ENCODE results near the gene SOD1.
"Not testable (repeated sequence)": the region's sequence is repeated elsewhere in the genome, so short reads cannot be mapped to it uniquely, and the experiment has no call there.

The SOD1 gene

GRCh38 chr21:31659536-31660258, at the start of gene SOD1:
Gene SOD1, plus strand, starts transcription at chr21:31659693. Its CDS starts 77 bp downstream, at chr21:31659770.
- DNase-seq: peak; percentile 94 to 95

GRCh38 chr21:31611445-31611844, 48.0 kb upstream of the SOD1 start:
- no peak for DNase-seq

- DNase-seq: no peak
Observed at GRCh38 chr21:31612894-31613785, 46.4 kb upstream of the SOD1 start.

- DNase-seq: no peak
Observed at GRCh38 chr21:31614705-31615104, 44.8 kb upstream of the SOD1 start.

GRCh38 chr21:31616216-31616615, 43.3 kb upstream of the SOD1 start:
- DNase-seq: no peak

GRCh38 chr21:31618696-31619430, 40.6 kb upstream of the SOD1 start:
- DNase-seq: no peak

GRCh38 chr21:31622397-31622796, 37.1 kb upstream of the SOD1 start:
- no peak for DNase-seq

GRCh38 chr21:31623664-31624063, 35.8 kb upstream of the SOD1 start:
- no peak for DNase-seq

- DNase-seq: no peak
Observed at GRCh38 chr21:31624181-31624580, 35.3 kb upstream of the SOD1 start.

GRCh38 chr21:31624961-31625491, 34.5 kb upstream of the SOD1 start:
- DNase-seq: no peak

- no peak for DNase-seq
Observed at GRCh38 chr21:31629972-31630711, 29.4 kb upstream of the SOD1 start.

- DNase-seq: not testable (repeated sequence)
Observed at GRCh38 chr21:31631881-31632280, 27.6 kb upstream of the SOD1 start.

- DNase-seq: no peak
Observed at GRCh38 chr21:31634993-31635392, 24.5 kb upstream of the SOD1 start.

GRCh38 chr21:31636874-31637273, 22.6 kb upstream of the SOD1 start:
- DNase-seq: no peak

- DNase-seq: no peak
Observed at GRCh38 chr21:31641416-31641922, 18.0 kb upstream of the SOD1 start.

GRCh38 chr21:31644643-31645042, 14.8 kb upstream of the SOD1 start:
- DNase-seq: no peak

GRCh38 chr21:31647650-31648049, 11.8 kb upstream of the SOD1 start:
- no peak for DNase-seq

GRCh38 chr21:31650930-31651329, 8.6 kb upstream of the SOD1 start:
- no peak for DNase-seq

- DNase-seq: not testable (repeated sequence)
Observed at GRCh38 chr21:31651491-31651890, 8.0 kb upstream of the SOD1 start.

GRCh38 chr21:31654340-31654739, 5.2 kb upstream of the SOD1 start:
- no peak for DNase-seq

GRCh38 chr21:31654821-31655580, 4.5 kb upstream of the SOD1 start:
- not testable (repeated sequence) for DNase-seq
